H4 (cell line): ENCODE data around the gene DYDC2. TPM values are rescaled to one million over a fixed set of nuclear protein-coding genes. Genes with fewer than 3 reads are reported as not detected.
"Not testable (repeated sequence)": the region's sequence is repeated elsewhere in the genome, so short reads cannot be mapped to it uniquely, and the experiment has no call there.

Source experiments
- DNase-seq: peaks from one replicate; pipeline ENCODE4 v3.0.0-alpha.2; 2015; ENCODE audit warnings: low spot score
- total RNA-seq: library from RNA; depleted of rRNA; stranded (reverse); fragments of >200 nt; shearing (Covaris generic); gene quantifications from 2 replicates; pipeline ENCODE4 v1.2.3, GENCODE V29; 2014; rRNA removed

DYDC2 gene
- total RNA-seq, 1 experiment from 2014 or later: 0.08 TPM

DNA sequence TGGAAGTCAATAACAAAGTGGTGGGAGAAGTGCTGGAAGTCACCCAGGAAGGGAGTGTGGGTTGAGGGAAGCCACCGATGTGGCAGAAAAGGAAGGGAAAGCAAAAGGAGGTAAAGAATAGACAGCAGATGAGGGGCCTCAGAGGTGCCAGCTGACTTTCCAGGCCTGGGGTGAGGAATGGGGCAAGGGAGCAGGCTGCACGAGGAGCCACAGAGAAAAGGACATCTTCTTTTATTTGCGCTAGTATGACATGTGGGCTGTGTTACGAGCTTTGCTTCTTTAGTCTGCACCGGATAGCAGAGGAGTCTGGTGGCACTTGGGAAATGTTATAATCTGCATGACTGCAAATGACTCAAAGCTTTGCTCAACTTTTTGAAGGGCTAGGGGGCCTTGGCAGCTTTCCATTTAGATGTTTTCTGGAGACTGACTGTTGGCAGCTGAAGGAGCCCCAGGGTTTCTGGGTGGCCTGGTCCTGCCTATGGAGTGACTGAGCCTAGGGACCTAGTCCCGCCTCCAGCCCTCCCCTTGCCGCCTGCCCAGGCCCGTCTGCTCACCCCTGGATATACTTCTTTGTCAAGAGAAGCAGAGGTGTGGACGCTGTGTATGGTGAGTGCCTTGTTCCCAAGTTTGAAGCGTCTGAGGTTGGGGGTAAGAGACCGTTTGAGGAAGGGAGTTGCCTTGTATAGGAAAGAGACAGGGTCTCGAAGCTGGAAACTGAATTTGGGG lies 56.9 kb downstream of the DYDC2 start:
- peak; percentile 88 for DNase-seq

- peak; percentile 66 for DNase-seq
These were observed 57.7 kb downstream of the DYDC2 start for GRCh38 chr10:80414142-80414895.

DNA sequence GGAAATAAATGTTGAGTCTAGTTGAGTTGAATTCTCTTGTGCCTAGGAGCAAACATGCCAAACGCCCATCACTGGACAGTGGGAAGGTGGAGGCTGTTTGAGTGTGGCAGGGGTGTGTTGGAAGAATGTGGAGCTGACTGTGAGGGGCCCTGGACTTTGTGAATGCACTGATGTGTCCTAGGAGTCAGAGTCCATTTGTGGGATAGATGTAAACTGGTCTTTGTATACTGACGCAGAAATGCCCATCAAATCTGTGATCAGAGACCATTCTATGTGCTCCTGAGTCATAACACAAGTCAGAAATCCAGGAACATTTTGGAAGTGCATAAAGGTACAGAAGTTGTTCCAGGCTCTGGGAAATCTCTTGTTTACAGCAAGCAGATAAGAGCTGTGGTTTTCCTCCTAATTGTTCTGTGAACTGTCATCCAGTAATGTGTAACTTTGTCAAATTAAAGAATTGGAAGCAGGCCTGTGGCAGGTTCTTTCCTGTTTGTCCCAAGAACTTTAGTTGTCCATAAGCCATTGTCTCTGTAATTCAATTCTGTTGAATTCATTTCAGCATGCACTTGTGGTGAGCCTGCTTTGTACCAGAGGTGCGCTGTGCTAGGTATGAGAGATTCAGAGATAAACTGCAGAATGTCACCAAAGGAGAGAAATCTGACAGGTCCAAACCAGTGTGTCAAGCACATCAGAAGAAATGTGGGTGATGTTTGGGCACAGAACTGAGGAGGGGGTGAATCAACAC lies 59.3 kb downstream of the DYDC2 start:
- DNase-seq: no peak

DNA sequence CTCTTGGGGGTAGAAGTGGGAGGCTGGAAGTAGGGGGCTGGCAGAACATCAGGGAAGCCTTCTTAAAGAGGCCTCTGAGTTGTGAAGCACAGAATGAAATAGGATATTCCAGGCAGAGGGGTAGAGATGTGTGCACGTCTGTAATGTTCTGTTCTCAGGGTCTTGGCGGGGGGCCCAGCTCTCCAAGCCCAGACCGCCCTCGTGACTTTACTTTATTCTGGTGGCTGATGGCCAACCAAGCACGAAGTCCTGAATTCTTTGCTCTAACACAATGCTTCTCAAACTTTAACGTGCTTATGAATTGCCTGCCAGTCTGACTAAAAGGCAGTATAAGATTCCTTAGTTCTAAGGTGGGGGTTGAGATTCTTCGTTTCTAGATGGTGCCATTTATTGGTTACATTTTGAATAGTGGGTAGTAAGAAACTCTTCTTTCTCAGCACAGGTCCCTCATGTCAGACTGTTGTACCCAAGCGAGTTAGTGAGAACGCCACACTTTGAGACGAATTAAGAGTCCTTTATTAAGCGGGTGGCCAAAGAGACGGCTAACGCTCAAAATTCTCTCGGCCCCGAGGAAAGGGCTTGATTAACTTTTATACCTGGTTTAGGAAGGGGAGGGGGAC lies 60.0 kb downstream of the DYDC2 start:
- DNase-seq: no peak

GRCh38 chr10:80417256-80417655 lies 60.7 kb downstream of the DYDC2 start:
- DNase-seq: not testable (repeated sequence)

Other genes starting within 250 kb of the DYDC2 start
- not detected in 2 replicates for gene PLAC9, start 224.1 kb upstream of the DYDC2 start, total RNA-seq
- gene ANXA11, start 151.2 kb upstream of the DYDC2 start, total RNA-seq: 51.6 and 65.3 TPM in 2 replicates
- gene MAT1A, start 67.1 kb upstream of the DYDC2 start, total RNA-seq: 1.2 and 1.7 TPM in 2 replicates
- gene DYDC1, start within 50 bp of the DYDC2 start, total RNA-seq: not detected in 2 replicates
- 14.2 and 18.4 TPM in 2 replicates for gene PRXL2A, start 51.8 kb downstream of the DYDC2 start, total RNA-seq
- 16.2 and 16.4 TPM in 2 replicates for gene TSPAN14, start 97.5 kb downstream of the DYDC2 start, total RNA-seq
- gene SH2D4B, start 181.1 kb downstream of the DYDC2 start, total RNA-seq: not detected in 2 replicates